Epithelial cell of proximal tubule (primary cell): ENCODE measurements around the gene TEX35. TPM values are rescaled to one million over a fixed set of nuclear protein-coding genes. Genes with fewer than 3 reads are reported as not detected.

Experiments used
- DNase-seq: peaks from one replicate; pipeline ENCODE4 v3.0.0-alpha.2; 2011; ENCODE audit warnings: low read depth
- H3K4me3 ChIP-seq: 2 replicates; pipeline ENCODE4 v1.5.1; 2011; ENCODE audit warnings: low read depth, mild to moderate bottlenecking, low read length
- CTCF ChIP-seq: conservative IDR thresholded peaks from 2 replicates; pipeline ENCODE4 v1.5.1; 2012; ENCODE audit warnings: low read depth, mild to moderate bottlenecking, low read length
- total RNA-seq: library from RNA; depleted of rRNA; stranded (reverse); fragments of >200 nt; gene quantifications from 2 replicates; pipeline ENCODE4 v1.2.3, GENCODE V29; 2015

The TEX35 gene
- total RNA-seq, 1 donor from 2014 or later: not detected

- no peak for DNase-seq
- no peak for TF ChIP-seq CTCF
- no peak overlapping the region for H3K4me3 ChIP-seq
These were observed 25.8 kb upstream of the TEX35 start for GRCh38 chr1:178487070-178487615.

- H3K4me3 ChIP-seq: no peak overlapping the region
- DNase-seq: no peak
- no peak for TF ChIP-seq CTCF
These were observed 24.5 kb upstream of the TEX35 start for GRCh38 chr1:178488393-178488792.

- H3K4me3 ChIP-seq: no peak overlapping the region
- no peak for DNase-seq
- no peak for TF ChIP-seq CTCF
These were observed 23.5 kb upstream of the TEX35 start for GRCh38 chr1:178489399-178489798.

- no peak overlapping the region for H3K4me3 ChIP-seq
- no peak for TF ChIP-seq CTCF
- DNase-seq: no peak
These were observed 22.8 kb upstream of the TEX35 start for GRCh38 chr1:178490136-178490535.

GRCh38 chr1:178490967-178491366 lies 21.9 kb upstream of the TEX35 start:
- no peak for TF ChIP-seq CTCF
- no peak for DNase-seq
- H3K4me3 ChIP-seq: no peak overlapping the region

- TF ChIP-seq CTCF: no peak
- no peak overlapping the region for H3K4me3 ChIP-seq
- no peak for DNase-seq
These were observed 21.2 kb upstream of the TEX35 start for GRCh38 chr1:178491721-178492120.

- no peak overlapping the region for H3K4me3 ChIP-seq
- DNase-seq: no peak
- TF ChIP-seq CTCF: no peak
These were observed 20.6 kb upstream of the TEX35 start for GRCh38 chr1:178492341-178492740.
